Liver (tissue), 3 donors: ENCODE measurements around the gene KCTD5.
"Not testable (repeated sequence)": the region's sequence is repeated elsewhere in the genome, so short reads cannot be mapped to it uniquely, and the experiment has no call there.

Experiments used
- FOXA2 ChIP-seq: IDR thresholded peaks from 2 replicates; pipeline ENCODE4 v1.6.1; 2016; ENCODE audit warnings: antibody characterized with exemption
- GABPA ChIP-seq, 2 donors: IDR thresholded peaks in 1 of 2; conservative IDR thresholded peaks in 1 of 2; 2 replicates each; pipeline ENCODE4 v1.6.1; 2016; ENCODE audit warnings: antibody characterized with exemption in 2 of 2, mild to moderate bottlenecking in 1 of 2, moderate library complexity in 1 of 2
- JUND ChIP-seq, 2 donors: IDR thresholded peaks; 2 replicates each; pipeline ENCODE4 v1.6.1; 2016; ENCODE audit warnings: antibody characterized with exemption in 2 of 2
- RAD21 ChIP-seq, 2 donors: IDR thresholded peaks; 2 replicates each; pipeline ENCODE4 v1.6.1; 2016; ENCODE audit warnings: antibody characterized with exemption in 2 of 2, mild to moderate bottlenecking in 2 of 2
- REST ChIP-seq: IDR thresholded peaks from 2 replicates; pipeline ENCODE4 v1.6.1; 2016; ENCODE audit warnings: antibody characterized with exemption, mild to moderate bottlenecking
- RXRA ChIP-seq, 2 donors: IDR thresholded peaks; 2 replicates each; pipeline ENCODE4 v1.6.1; 2017 to 2018; ENCODE audit warnings: antibody characterized with exemption in 2 of 2, mild to moderate bottlenecking in 1 of 2
- SP1 ChIP-seq: IDR thresholded peaks from 2 replicates; pipeline ENCODE4 v1.6.1; 2018; ENCODE audit warnings: antibody characterized with exemption, mild to moderate bottlenecking
- TAF1 ChIP-seq: conservative IDR thresholded peaks from 2 replicates; pipeline ENCODE4 v1.6.1; 2016; ENCODE audit warnings: antibody characterized with exemption, mild to moderate bottlenecking
- YY1 ChIP-seq: IDR thresholded peaks from 2 replicates; pipeline ENCODE4 v1.6.1; 2016; ENCODE audit warnings: antibody characterized with exemption, mild to moderate bottlenecking
- TF ChIP-seq, protein P1 (sequence below): fragments of 150-350 bp; IDR thresholded peaks from 2 replicates; pipeline ENCODE4 v1.5.1; 2017; ENCODE audit warnings: improper control_type of control experiment, low read depth, low read length; ENCODE audit not compliant: missing input control
- TF ChIP-seq, protein P2 (sequence below): IDR thresholded peaks from 2 replicates; pipeline ENCODE4 v1.6.1; 2016; ENCODE audit warnings: antibody characterized with exemption
- donor health status: healthy.
- donor health status: healthy.

GRCh38 chr16:2676937-2677336 lies 5.4 kb upstream of the KCTD5 start:
- TF ChIP-seq, protein P1, sequence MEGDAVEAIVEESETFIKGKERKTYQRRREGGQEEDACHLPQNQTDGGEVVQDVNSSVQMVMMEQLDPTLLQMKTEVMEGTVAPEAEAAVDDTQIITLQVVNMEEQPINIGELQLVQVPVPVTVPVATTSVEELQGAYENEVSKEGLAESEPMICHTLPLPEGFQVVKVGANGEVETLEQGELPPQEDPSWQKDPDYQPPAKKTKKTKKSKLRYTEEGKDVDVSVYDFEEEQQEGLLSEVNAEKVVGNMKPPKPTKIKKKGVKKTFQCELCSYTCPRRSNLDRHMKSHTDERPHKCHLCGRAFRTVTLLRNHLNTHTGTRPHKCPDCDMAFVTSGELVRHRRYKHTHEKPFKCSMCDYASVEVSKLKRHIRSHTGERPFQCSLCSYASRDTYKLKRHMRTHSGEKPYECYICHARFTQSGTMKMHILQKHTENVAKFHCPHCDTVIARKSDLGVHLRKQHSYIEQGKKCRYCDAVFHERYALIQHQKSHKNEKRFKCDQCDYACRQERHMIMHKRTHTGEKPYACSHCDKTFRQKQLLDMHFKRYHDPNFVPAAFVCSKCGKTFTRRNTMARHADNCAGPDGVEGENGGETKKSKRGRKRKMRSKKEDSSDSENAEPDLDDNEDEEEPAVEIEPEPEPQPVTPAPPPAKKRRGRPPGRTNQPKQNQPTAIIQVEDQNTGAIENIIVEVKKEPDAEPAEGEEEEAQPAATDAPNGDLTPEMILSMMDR: not testable (repeated sequence)
- not testable (repeated sequence) for TF ChIP-seq REST; TAF1; RXRA (IDR thresholded peaks at IDR 0.05); RAD21 (IDR thresholded peaks at IDR 0.05); SP1; YY1; JUND (IDR thresholded peaks at IDR 0.05); GABPA (IDR thresholded peaks at IDR 0.05 in 1 of 2, conservative IDR thresholded peaks at IDR 0.05 in 1 of 2); FOXA2
- TF ChIP-seq, protein P2, sequence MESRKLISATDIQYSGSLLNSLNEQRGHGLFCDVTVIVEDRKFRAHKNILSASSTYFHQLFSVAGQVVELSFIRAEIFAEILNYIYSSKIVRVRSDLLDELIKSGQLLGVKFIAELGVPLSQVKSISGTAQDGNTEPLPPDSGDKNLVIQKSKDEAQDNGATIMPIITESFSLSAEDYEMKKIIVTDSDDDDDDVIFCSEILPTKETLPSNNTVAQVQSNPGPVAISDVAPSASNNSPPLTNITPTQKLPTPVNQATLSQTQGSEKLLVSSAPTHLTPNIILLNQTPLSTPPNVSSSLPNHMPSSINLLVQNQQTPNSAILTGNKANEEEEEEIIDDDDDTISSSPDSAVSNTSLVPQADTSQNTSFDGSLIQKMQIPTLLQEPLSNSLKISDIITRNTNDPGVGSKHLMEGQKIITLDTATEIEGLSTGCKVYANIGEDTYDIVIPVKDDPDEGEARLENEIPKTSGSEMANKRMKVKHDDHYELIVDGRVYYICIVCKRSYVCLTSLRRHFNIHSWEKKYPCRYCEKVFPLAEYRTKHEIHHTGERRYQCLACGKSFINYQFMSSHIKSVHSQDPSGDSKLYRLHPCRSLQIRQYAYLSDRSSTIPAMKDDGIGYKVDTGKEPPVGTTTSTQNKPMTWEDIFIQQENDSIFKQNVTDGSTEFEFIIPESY: not testable (repeated sequence)
